NT2/D1 (cell line): ENCODE data around the gene C5orf52.

Experiments used
- SUZ12 ChIP-seq: IDR thresholded peaks from 2 replicates; pipeline ENCODE4 v1.6.1; 2011; ENCODE audit not compliant: insufficient read length, insufficient read depth; ENCODE audit errors: extremely low read depth
- YY1 ChIP-seq: IDR thresholded peaks from 2 replicates; pipeline ENCODE4 v1.6.1; 2011; ENCODE audit not compliant: insufficient read length, insufficient read depth

- TF ChIP-seq YY1 = no peak
- no peak for TF ChIP-seq SUZ12
Measured at GRCh38 chr5:157670662-157671591, at the start of gene C5orf52.
